Fibroblast of peridontal ligament (primary cell): Measurements from ENCODE around the gene MCEE.
"Not testable (repeated sequence)": the region's sequence is repeated elsewhere in the genome, so short reads cannot be mapped to it uniquely, and the experiment has no call there.

Experiments
- DNase-seq: peaks from one replicate; pipeline ENCODE4 v3.0.0-alpha.2; 2010; ENCODE audit errors: extremely low read depth

Gene MCEE

GRCh38 chr2:71130152-71130904, at the start of gene MCEE, which contains the start of gene MPHOSPH10:
TSS of gene MCEE (minus strand) at chr2:71130229. CDS start at chr2:71130219, 10 bp downstream.
TSS of gene MPHOSPH10 (plus strand) at chr2:71130634. CDS start at chr2:71130666, 32 bp downstream.
- peak; percentile 87 for DNase-seq

GRCh38 chr2:71178836-71179235, 48.8 kb upstream of the MCEE start:
- not testable (repeated sequence) for DNase-seq

- no peak for DNase-seq
These were observed 44.2 kb upstream of the MCEE start for GRCh38 chr2:71174207-71174606.

DNA sequence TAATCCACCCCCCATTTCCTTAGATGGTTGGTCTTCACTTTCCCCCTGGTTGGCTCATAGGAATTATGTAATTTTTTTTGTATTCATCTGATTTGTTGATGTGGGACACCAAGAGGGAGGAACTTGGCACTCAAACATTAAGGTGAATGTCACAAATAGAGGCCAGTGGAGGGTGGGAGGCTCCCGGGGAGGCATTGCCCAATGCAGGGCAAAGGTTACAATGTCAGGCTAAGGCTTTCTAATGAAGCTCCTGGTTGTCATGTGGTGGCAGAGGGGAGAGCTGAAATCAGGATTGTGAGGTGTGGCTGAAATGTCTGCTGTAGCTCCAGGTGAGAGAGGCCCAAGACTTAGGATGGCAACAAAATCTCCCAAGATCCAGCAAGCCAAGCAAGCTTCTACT, 43.1 kb upstream of the MCEE start:
- DNase-seq: no peak

- no peak for DNase-seq
These were observed 36.8 kb upstream of the MCEE start for GRCh38 chr2:71166812-71167211.

GRCh38 chr2:71157124-71157793, 27.2 kb upstream of the MCEE start:
- DNase-seq: peak; percentile 19

DNA sequence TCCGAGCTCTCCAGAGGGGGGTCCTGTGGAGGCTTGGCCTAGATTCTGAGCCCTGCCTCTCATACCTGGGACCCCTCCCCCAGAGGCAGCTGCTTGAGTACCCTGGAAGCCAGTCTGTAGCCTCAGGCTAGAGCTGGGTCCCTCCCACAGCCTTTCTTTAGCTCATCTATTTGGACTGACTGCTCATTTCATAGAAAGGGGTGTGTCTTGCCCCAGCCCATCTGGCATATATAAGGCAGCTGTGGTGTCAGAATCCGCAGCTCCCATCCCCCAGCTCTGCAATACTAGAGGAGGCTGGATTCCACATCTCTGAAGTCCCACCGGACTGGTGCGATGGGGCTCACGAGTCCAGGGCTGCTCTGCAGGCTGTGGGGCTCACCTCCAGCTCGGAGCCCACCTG, 26.5 kb upstream of the MCEE start:
- peak; percentile 42 for DNase-seq

DNA sequence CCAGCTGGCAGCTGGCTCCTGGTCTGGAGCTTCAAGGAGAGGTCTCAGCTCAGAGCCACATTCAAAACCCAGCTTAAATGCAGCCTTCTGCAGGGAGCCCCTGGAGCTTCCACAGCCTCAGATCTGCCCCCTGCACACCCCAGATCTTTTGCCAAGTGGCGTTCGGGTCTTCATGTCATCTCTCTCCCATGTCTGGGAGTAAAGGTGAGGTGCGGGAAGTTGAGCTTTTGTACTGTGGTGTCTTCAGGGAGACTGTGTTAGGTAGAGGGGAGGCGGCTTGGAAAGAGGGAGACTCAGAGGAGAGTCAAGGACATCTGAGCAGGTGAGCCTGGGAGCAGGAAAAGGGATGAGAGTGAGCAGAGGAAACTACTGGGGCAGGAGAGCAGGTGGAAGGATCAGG, 25.8 kb upstream of the MCEE start:
- DNase-seq: no peak

DNA sequence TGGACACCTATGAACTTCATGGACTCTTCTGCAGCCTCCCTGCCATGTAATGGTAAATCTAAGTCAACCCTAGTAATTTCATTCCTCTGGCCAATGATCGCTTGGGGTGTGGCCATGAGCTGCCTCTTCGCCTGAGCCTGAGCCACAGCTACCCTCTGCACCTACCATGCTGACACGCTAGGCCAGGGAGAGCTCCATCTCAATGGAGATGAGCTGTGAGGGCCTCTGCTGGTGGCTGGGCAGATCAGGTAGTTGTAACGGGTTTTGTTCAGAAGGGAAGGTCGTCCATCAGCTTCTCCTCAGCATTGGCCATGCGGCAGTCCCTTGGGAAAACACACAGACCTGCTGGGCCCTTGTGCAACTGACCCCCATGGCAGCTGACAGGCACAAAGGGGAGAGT, 24.8 kb upstream of the MCEE start:
- no peak for DNase-seq

DNA sequence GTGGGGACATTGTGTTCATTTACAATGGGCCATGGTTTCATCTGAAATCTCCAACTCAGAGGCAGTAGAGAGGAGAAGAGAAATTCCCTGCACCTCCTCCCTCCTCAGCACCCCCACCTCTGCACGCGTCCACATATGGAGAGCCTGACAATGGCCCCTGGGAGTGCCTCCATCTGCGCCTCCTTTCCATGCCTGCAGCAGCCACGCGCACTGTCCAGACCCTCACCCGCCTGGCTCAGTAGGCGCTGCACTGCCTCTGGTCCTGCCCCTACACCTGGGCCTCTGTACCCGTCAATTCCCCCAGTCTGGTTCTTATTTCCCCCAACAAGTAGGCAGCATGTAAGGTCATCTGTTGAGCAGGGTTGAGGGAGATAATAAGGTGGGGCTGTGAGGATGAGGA, 24.2 kb upstream of the MCEE start:
- no peak for DNase-seq

DNA sequence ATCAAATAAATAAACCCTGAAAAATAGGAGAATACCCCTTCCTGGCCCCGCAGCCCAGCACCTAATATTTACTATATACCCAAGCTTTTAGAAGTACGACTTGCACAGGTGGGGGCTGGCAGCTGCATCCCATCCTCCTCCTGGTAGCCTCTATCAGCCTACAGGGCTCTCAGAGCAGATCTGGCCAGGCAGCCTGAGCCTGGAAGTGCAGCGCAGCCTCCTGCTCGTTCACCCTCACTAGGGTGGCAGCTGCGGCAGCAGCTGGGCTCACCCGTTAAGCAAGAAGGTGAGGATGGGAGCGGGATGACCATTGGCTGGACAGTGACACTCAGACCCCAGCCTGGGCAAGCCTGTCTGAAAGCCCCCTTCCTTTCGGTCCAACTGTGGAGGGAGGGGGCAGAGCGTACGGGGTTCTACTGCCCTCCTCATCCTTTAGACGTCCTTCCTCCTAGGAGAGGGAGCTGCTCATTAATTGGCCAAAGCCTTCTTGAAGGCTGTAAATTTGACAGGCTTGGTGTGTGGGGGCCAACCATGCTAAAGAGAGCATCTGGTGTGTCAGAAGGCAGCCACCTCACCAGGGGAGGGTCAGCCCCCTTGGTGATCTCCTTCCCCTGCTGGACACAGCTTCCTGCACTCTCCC, 23.7 kb upstream of the MCEE start:
- DNase-seq: no peak

DNA sequence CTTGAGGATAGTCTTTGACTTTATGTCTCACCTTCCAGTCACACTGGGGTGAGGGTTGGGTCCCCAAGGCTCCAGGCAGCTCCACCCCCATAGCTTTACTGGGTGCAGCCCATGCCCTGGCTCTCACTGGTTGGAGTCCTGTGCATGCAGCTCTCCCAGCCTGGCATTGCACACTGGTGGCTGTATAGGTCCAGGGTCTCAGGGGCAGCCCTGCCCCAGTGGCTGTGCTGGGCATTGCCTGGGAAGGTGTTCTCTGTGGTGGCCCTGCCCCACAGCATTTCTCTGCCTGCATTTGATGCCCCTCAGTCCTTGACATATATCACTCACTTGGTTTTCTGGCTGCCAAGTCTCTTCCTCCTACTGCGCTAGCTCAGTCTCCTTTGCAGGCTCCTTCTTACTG, 21.6 kb upstream of the MCEE start:
- no peak for DNase-seq

DNA sequence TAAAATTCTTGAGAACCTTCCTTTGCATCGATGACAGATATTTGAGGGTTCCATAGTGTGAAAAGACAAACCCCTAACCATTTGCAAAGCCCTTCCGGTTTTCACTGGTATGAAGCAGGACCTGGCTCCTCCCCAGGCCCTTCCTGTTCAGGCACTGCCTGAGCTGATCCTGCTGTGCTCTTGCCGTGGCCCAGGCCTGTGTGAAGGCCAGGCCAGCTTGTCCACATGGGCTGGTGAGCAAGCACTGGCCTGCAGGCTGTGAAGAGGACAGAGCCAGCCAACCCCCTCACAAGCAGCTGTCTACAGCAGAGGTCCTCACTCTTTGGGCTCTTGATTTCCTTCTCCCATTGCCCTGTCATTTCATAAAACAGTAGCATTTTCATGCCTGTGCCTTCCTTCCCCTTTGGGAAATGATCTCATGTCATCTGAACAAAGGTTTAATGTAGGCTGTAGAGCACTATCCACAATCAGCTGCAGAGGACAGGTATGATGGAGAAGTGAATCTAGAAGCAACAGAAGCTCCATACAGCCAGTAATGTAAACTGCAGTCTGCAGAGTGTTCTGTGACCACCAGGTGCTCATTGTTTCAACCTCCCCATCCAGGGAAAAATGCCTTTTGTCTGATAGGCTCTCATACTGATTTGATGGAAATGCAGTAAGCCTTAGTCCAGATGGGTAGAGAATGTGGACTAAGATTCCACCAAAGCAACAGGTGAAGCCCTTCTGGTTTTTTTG, 20.2 kb upstream of the MCEE start:
- no peak for DNase-seq

GRCh38 chr2:71148506-71149063, 18.6 kb upstream of the MCEE start:
- no peak for DNase-seq

- no peak for DNase-seq
These were observed 13.8 kb upstream of the MCEE start for GRCh38 chr2:71143782-71144181.

DNA sequence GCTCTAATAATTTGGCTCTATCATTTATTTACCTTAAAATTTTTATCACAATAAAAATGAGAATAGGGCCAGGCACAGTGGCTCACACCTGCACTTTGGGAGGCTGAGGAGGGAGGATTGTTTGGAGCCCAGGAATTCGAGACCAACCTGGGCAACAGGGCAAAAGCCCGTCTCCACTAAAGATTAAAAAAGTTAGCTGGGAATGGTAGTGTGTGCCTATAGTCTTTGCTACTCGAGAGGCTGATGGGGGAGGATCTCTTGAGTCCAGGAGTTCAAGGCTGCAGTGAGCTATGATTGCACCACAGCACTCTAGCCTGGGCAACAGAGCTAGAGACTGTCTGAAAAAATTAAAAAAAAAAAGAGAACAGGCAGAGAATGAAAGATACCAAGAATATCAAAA, 6.1 kb upstream of the MCEE start:
- DNase-seq: no peak

GRCh38 chr2:71133603-71134002, 3.6 kb upstream of the MCEE start:
- DNase-seq: no peak

- DNase-seq: not testable (repeated sequence)
These were observed 1.5 kb upstream of the MCEE start for GRCh38 chr2:71131387-71132166.

DNA sequence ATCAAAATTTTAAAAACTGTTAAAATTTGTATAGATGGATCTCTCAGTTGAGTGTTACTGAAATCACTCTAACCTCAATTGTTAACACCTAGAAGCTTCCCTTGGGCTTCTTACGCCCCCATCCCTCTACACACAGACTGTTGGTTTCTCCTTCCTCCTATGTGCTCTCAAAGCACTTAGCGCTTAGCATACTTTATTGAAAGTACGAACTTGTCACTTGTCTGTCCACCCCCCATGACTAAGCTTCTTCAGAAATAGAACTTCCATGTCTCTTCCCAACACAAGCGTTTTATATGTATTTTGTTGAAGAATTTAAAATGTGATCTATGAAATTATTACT, 846 bp upstream of the MCEE start:
- DNase-seq: peak; percentile 7

GRCh38 chr2:71129902-71130151, 202 bp downstream of the MCEE start:
- no peak for DNase-seq

DNA sequence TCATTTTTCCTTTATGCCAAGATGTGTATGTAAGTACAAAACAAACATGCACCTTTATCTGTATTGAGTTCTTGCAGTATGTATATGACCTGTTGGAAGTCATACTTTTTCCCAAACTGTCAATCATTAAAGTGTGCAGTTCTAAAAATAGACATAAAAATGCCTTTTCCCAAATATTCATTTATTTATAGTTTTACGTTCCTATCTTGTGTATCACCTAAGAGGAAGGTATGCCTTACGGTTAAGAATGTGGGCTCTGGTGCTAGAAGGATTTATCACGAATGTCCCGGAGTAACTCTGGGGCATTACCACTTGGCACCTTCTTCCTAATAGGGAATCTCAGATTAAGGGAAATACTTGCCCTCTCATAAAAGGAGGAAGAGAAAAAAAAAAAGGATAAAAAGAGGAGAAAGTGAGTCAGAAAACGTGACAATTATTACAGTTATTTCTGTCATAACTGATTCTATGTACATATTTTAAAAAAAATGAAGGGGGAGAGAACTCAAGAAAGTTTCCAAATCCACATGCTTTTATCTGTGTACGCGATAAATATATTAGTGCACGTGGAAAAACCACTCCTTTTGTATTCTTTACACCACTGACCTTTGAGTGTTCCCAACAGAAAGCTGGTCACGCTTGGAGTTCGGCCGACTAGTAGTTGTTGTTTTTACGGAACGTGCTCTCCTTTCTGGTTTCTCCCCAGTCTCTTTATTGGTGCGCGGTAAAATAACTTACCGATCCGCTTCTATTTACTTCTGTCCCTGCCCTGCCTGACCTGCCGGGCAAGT, 721 bp downstream of the MCEE start:
- DNase-seq: peak; percentile 14
